H1 (cell line): Measurements from ENCODE around the gene QSOX2. TPM values are rescaled to one million over a fixed set of nuclear protein-coding genes. Genes with fewer than 3 reads are reported as not detected.
A peak's percentile ranks its signal among the peaks of the same experiment; 100 is the strongest.

Source experiments
- RAD21 ChIP-seq, 2 experiments: IDR thresholded peaks in 1 of 2; conservative IDR thresholded peaks in 1 of 2; 2 replicates each; pipeline ENCODE4 v1.6.1; 2011; ENCODE audit warnings: low read depth in 2 of 2, low read length in 2 of 2, improper control_type of control experiment in 1 of 2, inconsistent platforms in 1 of 2, mild to moderate bottlenecking in 1 of 2, moderate library complexity in 1 of 2
- TBP ChIP-seq: IDR thresholded peaks from 2 replicates; pipeline ENCODE4 v1.6.1; 2011; ENCODE audit warnings: low read depth, low read length, improper control_type of control experiment
- polyA plus RNA-seq, 7 experiments: library from polyadenylated mRNA; depleted of rRNA in 3 of 7; stranded (reverse) in 5 of 7; unstranded in 2 of 7; fragments of >200 nt in 5 of 7; fragments of 200-250 nt in 2 of 7; gene quantifications; 1 replicate in 5 of 7; 2 replicates in 1 of 7; 4 replicates in 1 of 7; pipeline versions ENCODE4 v1.2.1 to v1.2.3, GENCODE V29; 2011 to 2013; ENCODE audit warnings: missing spikeins in 2 of 7, mixed read lengths in 2 of 7
- total RNA-seq: library from RNA; stranded (reverse); fragmentation: NEBNext Ultra II Directional; extraction: Animal tissue kit (Norgen Biotek cat#: 25700); gene quantifications from 2 replicates; pipeline ENCODE4 v1.2.1, GENCODE V29; 2021

The QSOX2 gene
- total and polyA plus RNA-seq, 2 of the 8 experiments (the other 6 are each of a cell fraction or from before 2014, with no cell fraction given): 18.0 to 28.6 TPM

DNA sequence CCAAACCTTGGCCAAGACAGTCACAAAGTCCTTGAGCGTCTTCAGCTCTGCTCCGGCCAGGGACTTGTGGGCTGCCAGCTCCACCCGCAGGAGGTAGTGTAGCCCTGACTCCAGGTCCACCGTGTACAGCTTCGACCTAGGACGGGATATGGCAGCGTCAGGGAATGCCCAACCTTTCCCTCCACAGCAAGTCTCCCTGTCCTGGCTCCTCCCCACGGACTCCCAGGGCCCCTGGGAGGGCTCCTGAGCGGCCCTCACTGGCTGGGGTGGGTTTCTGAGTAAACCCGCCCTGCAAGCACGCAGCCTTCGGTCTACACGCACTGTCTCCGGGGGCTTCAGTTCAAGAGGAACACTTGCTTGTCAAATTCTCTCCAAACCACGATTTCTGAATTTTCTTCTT, 26.9 kb downstream of the QSOX2 start (continued):
- peak; percentile 43 to 51 for TF ChIP-seq RAD21 (IDR thresholded peaks at IDR 0.05 in 1 of 2, conservative IDR thresholded peaks at IDR 0.05 in 1 of 2; ENCODE audit: low read depth in 2 of 2, low read length in 2 of 2)
- no peak for TF ChIP-seq TBP
